ENCODE data around the gene MIER1.

DNA sequence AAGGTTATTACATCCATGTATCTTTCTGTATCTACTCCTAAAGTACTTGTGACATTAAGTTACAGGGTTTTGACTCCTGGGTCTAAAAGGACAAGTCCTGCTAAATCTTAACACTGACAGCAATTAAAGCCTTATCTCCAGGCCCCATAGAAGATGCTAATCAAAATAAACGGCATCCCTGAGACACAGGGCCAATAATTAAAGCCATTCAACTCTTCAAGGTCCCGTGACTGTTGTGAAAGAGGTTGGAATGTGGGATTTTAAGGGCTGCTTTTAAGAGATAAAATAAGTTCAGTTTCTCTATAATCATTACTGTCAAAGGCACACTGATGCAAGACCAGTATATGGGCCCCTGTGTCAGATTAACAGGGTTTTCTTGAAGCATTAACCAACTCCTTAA is 8.5 kb upstream of the MIER1 start:
- no peak for TF ChIP-seq POLR2A (IDR thresholded peaks at IDR 0.05)
- no peak for TF ChIP-seq EP300 (IDR thresholded peaks at IDR 0.05)
- no peak for TF ChIP-seq CTCF (IDR thresholded peaks at IDR 0.05)
- TF ChIP-seq POLR2AphosphoS5 (IDR thresholded peaks at IDR 0.05) = no peak

Data from upper lobe of left lung (tissue), 4 donors.